ENCODE results near the gene CDR2. TPM values are rescaled to one million over a fixed set of nuclear protein-coding genes. Genes with fewer than 3 reads are reported as not detected.

CDR2 gene
- total and polyA plus RNA-seq, 9 of the 15 experiments (the other 6 are each of a cell fraction or from before 2014, with no cell fraction given): 4.6 to 30.3 (median 19.9) TPM

GRCh38 chr16:22299036-22299435 is 75.4 kb downstream of the CDR2 start:
- DNase-seq (ENCODE audit: extremely low read depth in 1 of 4, low spot score in 3 of 4): peak in 1 of 4 experiments; percentile 11
- Histone ChIP-seq H2AFZ (ENCODE audit: low read depth, low read length) (no peak overlapping the region), H3K4me3 (peak overlapping the region; percentile 96; the same call in 1 of the 2 replicates), H3K9me1 (ENCODE audit: control insufficient read depth, insufficient read depth, low read length) (peaks cover 1% of the 10 kb centered on the region), H3K4me2 (ENCODE audit: insufficient read depth, low read length) (peak overlapping the region; percentile 94), H3K4me1 (replicated peaks in 1 of 2; ENCODE audit: control insufficient read depth in 2 of 2, insufficient read depth in 2 of 2, low read length in 2 of 2) (peaks cover 10 to 15% of the 10 kb centered on the region in 2 experiments; a peak in 4 of 5 replicates), H3K27ac (ENCODE audit: extremely low read depth, low read depth, low read length) (0 out of 3 replicates have a peak overlapping the region, but pooled peaks have one; percentile 89), H3K79me2 (ENCODE audit: control insufficient read depth, insufficient read depth, low read length) (peaks cover 65% of the 10 kb centered on the region), H3K9ac (ENCODE audit: insufficient read depth in 1 of 2, low read depth in 2 of 2, low read length in 2 of 2) (peak overlapping the region; percentile 67 to 94; a peak in 1 of 4 replicates), H3K36me3 (ENCODE audit: control insufficient read depth, insufficient read depth, low read length) (peaks cover 51% of the 10 kb centered on the region), H3K9me3 (replicated peaks; ENCODE audit: control insufficient read depth, insufficient read depth, low read depth, low read length) (no peaks in the 10 kb centered on the region), H3K27me3 (ENCODE audit: control insufficient read depth in 2 of 2, insufficient read depth in 2 of 2, low read length in 2 of 2) (no peaks in the 10 kb centered on the region), H4K20me1 (replicated peaks; ENCODE audit: control insufficient read depth, insufficient read depth, low read length) (peaks cover 31% of the 10 kb centered on the region)
- WGBS (ENCODE audit: insufficient coverage, low coverage, missing lambda C conversion rate): 100% methylated on average over 1 of the region's 1 CpG
- in situ Hi-C loops (cut with MboI): loop anchor here (5.0 kb wide), 1 partner anchor 92 kb away; the partner anchor contains the start of gene EEF2K
- TF ChIP-seq RAD21 (CRISPR knock-in tag; conservative IDR thresholded peaks at IDR 0.05 in 1 of 2, IDR thresholded peaks at IDR 0.05 in 1 of 2) (no peak), RBM25 (IDR thresholded peaks at IDR 0.05; ENCODE audit: low read depth, low read length, severe bottlenecking) (peak; percentile 21)
- BruUV-seq (replicated peaks): no TSS peak
- no peak for FAIRE-seq
- no peak for ATAC-seq
- CTCF ChIA-PET (ENCODE audit: low intra/inter-chr PET ratio): interaction anchor here (3.3 kb wide), 1 partner anchor 93 kb away, joined by 30 read pairs; the partner anchor contains the start of gene EEF2K
- POLR2A ChIA-PET: interaction anchor here (0.6 to 3.0 kb wide), 9 partner anchors 9 to 107 kb away, joined by 3 to 13 read pairs (median 7); partner anchors contain the start of gene EEF2K
- intact Hi-C loops (cut with micrococcal nuclease): loop anchor here (5.0 kb wide), 1 partner anchor 302 kb away; no protein-coding TSS in a partner anchor
